HK-2 (cell line): ENCODE data around the gene SMARCB1.

Experiments
- DNase-seq: peaks from one replicate; pipeline ENCODE4 v3.0.0-alpha.2; 2018; ENCODE audit not compliant: unreplicated experiment

The SMARCB1 gene

DNA sequence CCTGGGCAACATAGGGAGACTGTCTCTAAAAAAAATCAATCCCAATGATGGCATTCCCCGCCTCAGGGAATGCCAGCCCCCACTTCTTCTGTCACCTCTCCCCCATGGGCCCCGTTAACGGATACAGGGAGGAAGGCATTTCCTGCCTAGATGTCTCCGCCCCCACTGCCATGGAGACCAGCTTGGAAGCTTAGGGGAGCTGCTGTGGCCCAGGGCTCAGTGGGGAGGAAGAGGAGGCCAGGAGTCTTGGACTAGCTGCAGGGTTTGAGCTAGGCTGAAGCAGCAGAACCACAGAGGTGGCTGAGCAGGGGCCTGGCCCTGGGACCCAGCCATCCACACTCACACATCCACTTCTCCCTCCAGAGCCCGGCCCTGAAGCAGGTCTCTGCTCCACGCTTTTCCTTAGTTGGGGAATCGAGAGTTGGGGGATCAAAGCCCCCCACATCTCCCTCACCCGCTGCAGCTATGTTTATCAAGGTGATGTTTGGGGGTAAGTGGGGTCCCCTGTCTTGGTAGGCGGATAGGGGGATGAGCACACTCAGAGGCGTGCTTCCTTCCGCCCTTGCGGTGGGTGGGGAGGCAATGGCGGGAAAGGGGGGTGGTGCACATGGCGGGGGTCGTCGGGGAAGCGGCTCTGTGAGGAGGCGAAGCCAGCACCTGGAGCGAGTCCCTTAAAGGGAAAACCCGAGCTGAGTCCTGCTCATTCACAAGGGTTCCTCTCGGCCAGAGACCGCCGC, 23.8 kb upstream of the SMARCB1 start, which contains the start of gene C22orf15:
TSS of gene C22orf15 (plus strand) at position 149 of the 737 bp plus-strand sequence. CDS start at position 466, 317 bp downstream.
- peak; percentile 46 for DNase-seq

DNA sequence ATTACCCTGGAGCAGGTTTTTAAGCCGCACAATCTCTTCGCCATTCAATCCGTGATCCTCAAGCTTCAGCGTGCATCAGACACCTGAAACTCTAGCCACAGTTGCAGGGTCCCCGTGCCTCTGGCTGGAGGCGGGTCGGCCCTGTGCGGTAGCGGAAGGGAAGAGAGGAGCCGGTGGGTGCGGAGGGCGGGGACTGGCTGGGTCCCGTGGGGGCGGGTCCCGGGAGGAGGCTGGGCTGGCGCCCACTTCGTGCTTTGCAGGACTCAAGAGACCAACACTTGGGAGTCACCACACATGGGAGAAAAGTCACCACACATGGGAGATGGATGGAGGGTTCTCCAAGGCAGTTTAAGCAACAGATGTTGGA, 23.2 kb upstream of the SMARCB1 start:
- no peak for DNase-seq

DNA sequence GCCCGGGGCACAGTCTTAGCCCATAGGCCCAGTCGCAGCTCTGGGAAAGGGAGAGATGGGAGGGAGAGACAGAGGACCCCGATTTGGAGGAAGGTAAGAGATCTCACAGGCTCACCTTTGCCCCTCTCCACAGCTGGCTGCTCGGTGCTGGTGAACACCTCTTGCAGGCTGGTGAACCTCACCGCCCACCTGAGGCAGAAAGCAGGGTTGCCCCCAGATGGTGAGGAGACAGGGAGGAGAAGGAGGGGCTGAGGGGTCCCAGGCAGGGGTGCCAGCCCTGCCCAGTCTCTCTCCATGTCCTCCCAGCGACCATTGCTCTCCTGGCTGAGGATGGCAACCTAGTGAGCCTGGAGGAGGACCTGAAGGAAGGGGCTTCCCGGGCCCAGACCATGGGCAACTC, 22.8 kb upstream of the SMARCB1 start:
- no peak for DNase-seq

DNA sequence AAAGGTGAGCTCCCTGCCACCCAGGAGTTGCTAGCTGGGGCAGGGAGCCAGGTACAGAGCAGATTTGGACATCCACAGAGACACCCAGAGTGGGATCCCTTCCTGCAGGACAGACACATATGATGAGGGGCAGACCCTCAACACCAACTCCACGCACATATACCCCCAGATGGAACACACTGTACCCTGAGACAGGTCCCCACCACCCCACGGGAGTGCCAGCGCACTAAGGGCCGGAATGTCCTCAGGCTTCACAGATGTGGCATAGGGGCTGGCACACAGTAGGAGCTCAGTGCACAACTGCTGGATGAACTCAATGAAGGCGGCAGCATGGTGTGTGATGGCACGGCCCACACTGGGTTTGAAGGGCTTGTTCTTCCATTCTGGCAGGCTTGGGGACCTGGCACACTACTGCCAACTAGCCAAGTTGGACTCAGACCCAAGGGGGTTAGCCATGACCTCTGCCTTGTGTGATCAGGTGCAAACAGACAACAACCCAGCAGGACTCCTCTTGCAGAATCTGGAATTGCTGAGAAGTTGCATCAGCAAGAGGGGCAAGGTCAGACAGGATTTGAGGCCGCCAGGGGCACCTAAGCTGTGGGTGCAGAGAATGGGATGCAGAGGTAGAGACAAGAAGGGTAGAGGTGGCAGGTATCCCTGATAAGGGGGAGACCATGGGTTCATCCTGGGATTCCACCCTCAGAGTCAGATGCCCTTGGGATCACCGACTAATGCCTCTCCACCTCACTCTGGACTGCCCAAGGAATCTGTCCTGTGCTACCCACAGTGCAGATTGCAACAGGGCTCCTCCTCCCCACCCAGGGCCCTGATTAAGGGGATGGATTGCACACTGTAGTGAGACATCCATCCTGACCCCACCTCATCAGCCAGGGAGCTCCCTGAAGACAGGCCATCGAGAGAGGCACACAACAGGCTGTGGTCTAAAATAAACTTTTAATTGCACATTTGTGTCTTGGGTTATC, 21.6 kb upstream of the SMARCB1 start:
- DNase-seq, result no peak

DNA sequence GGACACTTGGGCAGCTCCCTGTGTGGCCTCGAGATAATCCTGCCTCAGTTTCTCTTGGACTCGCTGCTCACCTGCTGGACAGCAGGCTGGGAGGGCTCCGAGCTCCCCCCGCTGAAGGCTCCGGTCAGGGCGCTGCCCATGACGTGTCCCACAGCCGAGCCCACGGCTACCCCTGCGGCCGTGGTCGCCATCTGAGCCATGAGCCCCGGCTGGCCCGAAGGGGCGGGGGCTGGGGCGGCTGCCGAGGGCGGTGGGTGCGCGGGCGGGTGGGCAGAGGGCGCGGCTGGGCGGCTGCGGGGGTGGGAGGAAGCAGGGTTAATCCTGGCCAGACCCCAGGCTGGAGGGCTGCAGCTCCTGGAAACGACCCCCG, 19.5 kb upstream of the SMARCB1 start:
- no peak for DNase-seq

DNA sequence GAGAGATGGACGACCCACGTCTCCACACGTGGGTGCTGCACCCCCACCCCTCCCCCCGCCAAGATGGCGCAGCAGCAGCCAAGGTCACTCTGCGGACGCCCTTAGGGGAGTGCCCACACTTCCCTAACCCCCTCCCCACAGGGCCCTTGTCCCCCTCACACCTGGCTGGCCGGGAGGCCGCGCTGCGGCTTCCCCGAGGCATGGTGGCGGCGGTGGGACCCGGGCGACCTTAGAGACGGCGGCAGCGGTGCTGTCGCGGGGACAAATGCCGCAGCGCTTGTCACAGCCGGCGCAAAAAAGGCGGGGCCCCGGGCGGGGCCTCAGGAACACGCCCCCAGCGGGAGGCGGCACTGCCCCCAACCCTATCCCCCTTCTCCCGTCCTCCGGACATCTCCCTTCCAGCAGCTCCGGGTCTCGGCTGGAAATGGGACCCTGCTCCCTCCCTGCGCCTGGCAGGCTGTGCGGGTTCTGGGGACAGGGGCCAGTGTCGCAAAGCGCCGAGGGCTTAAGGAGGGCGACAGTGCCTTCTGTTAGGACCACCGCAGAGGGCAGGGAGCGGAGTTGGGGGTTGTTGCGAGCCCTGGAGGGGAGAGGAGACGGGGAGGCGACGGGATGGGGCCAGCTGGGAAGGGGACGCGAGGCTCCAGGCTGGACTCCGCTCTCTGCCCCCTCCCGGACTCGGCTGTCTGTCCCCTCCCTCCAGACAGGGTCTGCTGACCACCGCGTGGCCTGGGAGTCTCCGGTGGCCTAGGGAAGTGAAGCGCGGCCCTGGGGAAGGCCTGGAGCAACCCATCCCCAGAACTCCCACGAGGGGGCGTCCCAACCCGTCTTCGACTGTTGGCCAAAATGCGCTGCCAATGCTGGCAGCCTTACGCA, 18.9 kb upstream of the SMARCB1 start, which contains the start of gene CHCHD10:
TSS of gene CHCHD10 (minus strand) at position 300 of the 876 bp plus-strand sequence. CDS start at position 202, 98 bp downstream.
- peak; percentile 69 for DNase-seq

DNA sequence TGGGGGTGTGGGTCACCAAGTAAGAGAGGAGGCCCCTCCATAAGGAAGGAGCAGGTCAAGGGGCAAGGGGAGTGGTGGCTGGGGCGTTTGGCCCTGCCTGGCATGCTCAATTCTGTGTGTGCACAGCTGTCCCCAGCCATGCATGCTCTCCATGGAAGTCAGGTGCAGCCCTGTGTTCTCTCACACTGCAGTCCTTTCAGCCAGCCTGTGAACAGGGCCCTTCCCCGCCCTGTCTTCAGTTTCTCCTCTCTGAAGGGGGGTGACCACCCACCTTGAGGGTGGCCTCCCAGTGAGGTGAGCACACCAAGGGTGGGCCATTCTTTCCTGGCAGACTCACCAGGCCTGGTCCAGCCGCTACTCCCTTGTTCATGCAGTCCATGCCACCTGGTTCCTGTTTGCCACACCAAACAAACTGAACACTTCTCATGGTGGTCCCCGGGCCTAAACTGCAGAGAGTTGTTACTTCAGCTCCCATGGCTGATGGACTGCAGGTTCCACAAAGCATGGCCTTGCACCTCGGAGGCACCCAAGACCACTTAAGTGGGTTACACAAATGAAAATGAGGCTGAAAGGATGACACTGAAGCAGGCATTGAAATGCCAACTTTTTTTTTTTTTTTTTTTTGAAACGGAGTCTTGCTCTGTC, 17.3 kb upstream of the SMARCB1 start:
- DNase-seq, result no peak

DNA sequence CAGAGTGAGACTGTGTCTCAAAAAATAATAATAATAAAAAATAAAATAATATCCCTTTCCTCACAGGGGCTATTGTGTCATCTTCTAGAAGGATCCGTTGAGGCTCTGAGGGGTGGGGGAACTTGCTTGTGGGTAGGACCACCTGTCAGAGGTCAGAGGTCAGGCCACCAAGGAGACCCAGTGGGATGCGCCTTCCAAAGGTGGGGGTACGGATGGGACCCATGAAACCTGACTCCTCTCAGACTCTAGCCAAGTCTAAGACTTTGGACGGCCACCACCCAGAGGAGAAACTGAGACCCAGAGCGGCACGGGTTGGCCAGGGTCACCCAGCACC, 14.5 kb upstream of the SMARCB1 start:
- DNase-seq, result no peak

DNA sequence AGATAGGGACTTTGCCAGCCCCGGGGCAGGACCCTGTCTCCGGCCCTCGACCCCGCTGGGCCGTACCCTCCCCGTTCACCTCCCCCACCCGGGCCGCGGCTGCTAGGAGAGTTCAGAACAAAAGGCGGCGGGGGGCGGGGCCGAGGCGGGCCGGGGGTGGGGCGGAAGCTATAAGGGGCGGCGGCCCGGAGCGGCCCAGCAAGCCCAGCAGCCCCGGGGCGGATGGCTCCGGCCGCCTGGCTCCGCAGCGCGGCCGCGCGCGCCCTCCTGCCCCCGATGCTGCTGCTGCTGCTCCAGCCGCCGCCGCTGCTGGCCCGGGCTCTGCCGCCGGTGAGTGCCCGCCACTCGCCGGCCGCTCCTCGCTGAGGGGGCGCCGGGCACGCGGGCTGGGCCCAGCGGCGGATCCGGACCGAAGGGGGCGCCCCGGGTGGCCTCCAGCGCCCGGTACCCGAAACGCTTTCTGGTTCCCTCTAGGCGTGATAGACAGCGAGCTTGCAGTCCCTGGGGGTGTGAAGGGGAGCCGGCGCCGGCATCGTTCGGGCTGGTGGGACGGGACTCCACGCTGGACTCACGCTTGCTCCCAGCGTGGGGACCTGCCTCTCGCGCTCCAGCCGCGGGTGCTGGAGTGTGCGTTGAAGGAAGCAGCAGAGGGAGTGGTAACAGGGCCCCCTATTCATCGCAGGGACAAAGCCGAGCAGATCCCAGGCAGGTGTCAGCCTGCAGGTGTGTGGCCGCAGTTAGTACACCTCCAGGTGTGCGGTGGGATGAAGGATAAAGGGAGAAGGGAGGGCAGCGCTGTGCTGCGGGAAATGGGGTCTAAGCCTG, 13.9 kb upstream of the SMARCB1 start, which contains the start of gene MMP11:
TSS of gene MMP11 (plus strand) at position 201 of the 825 bp plus-strand sequence. CDS start at position 223, 22 bp downstream.
- DNase-seq, result peak; percentile 49

DNA sequence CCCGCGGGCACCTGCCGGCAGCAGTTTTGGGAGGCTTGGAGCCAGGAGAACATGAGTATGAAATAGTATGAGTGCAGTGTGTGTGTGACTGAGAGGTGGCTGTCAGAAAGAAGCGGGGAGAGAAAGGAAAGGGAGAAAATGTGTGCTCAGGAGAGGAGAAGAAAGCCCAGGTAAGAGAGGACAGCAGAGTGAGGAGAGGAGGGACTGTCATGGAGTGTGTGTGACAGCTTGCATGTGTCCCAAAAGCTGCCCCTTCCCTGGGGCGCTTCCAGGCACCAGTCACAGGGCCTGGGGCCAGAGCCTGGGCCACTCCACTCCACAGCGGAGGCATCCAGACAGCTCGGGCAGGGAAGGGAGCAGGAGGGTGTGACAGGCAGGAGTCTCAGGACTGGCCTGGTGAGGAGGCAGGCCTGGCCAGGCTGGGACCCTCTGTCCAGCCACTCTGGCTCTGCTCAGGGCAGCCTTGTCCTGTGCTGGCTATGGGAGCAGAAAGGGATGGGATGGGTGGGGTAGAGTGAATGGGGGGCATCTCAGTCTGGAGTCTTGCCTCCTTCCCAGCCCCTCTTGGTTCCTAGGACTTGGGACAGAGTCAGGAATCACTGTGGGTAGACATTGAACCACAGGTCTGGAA, 13.2 kb upstream of the SMARCB1 start:
- no peak for DNase-seq

DNA sequence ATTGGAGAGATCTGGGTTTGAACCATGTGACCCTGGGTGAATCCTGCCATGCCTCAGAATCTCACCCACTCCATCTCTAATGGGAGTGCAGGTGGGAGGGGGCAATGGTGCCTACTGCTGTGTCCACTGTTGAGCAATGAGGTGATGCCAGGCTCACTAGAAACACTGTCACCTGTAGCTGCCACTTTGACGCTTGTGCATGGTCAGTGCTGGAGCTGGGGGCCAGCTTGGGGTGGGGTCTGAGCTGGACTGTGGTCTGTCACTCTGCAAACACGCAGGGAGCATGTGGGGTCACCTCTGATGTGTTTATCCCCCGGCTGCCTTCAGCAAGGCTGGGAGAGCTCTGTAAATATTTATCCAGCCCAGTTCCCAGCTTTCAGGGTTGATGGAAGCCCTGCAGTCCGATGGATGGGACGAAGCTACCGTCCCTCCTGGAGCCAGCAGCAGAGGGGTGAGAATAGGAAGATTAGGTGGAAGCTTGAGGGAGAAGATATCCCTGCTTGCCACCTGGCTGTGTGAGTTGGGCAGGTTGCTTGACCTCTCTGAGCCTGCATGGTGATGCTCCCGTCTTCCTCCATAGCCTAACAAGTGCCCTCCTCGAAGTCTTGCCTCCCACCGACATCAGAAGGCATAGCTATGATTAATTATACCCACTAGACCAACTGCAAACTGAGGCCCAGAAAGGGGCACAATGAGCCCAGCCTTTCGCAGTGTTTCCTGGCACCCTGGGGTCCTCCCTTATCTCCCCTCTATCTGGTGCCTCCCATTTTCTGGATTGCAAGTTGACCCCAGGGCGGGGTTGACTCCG, 12.4 kb upstream of the SMARCB1 start:
- no peak for DNase-seq

DNA sequence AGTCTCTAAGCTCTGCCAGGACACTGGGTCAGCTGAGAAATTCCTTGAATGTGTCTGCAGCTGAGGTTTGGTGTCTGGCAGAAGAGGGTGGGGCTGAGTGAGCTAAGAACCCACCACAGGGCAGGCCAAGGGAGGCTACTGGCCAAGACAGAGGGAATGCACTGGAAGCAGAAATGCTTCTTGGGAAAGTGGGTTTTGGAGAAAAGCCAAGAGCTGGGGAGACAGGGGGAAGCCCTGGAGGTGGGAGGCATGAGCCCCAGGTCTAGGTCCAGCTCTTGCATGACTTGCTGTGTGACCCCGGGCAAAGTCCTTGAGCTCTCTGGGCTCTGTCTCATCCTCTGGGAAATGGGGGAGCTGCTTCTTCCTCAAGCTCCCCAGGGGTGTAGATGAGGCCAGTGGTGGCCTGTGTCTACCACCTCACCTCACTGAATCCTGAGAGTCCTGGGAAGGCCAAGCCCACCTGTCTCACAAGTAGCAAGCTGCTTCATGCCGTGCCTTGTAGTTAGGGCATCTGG, 11.8 kb upstream of the SMARCB1 start:
- no peak for DNase-seq

DNA sequence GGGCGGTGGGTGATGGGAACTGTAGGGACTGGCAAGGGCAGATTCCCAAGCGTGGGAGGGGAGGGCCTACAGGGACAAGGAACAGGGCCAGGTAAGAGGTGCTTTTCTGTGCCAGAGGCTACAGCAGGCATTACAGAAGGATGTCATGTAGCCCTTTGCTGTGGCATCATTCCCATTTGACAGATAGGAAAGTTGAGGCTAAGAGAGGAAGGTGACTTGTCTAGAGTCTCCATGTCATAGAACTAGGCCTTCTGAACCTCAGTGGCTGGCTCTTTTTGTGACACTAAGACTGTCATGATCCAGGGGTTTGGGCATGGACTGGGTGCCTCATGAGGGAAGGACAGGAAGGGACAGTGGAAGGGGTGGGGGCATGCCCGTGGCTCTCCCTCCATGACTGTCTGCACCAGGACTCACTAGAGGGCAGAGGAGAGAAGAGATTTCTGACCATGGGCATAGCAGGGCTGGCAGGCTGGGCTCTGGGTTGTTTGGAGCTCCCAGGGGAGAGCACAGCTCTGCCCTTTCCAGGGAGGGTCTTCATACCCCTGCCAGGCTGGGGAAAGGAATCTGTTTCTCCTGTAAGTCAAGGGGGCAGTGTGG, 10.9 kb upstream of the SMARCB1 start:
- DNase-seq, result no peak

DNA sequence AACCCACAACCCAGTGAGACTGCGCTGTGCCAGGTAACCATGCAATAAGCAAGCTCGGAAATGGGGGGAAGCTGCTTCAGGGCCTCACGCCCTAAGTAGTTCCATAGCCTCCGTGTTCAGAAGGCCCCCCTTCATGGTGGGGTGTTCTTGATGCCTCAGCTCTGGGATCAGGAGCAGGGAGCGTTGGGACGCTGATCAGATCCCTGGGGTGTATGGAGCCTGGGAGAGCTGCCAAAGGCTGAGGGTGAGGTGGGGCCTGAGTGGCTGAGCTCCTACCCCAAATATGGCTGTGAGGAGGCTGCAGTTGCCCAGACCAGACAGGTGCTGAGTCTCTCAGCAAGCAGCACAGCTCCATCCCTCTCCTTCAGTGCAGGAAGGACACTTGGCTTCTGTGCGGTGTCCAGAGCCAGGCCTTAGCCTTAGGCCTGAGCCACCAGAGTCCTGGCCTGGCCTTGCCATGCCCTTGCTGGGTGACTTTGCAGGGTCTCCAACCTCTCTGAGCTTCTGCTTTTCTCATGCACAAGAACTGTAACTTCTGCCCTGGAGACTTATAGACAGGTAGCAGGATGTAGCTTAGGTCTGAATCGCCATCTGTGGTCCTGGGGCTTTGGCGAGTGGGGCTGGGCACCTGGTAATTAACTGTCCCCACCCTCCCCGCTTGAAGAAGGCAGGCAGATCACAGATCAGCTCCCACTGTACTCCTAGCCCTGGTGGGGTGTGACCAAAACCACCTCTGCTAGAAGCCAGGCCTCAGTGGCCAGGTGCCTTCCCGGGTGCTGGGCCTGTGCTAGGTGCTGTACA, 8.8 kb upstream of the SMARCB1 start:
- DNase-seq, result no peak

DNA sequence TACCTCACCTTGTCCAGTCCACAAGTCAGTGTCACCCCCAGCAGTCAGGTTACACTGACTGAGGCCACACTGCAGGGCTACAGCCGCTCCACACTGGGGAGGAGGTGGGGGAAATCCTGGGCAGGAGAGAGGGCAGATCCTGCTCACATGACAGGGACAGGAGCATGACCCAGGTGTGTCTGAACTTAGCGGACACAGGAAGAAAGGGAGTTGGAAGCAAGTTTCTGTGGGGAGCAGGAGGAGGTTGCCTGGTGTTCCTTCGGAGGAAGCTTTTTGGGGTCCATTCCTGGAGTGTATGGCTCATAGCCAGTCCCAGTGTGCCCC, 8.2 kb upstream of the SMARCB1 start:
- no peak for DNase-seq

DNA sequence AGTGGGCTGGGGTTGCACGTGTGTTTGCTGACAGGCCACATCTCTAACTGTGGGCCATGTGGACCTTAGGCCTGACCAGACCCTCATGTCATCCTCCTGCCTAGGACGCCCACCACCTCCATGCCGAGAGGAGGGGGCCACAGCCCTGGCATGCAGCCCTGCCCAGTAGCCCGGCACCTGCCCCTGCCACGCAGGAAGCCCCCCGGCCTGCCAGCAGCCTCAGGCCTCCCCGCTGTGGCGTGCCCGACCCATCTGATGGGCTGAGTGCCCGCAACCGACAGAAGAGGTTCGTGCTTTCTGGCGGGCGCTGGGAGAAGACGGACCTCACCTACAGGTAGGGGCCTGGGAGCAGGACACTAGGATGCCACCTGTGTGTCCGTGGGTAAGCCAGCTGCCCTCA, 7.7 kb upstream of the SMARCB1 start:
- no peak for DNase-seq

DNA sequence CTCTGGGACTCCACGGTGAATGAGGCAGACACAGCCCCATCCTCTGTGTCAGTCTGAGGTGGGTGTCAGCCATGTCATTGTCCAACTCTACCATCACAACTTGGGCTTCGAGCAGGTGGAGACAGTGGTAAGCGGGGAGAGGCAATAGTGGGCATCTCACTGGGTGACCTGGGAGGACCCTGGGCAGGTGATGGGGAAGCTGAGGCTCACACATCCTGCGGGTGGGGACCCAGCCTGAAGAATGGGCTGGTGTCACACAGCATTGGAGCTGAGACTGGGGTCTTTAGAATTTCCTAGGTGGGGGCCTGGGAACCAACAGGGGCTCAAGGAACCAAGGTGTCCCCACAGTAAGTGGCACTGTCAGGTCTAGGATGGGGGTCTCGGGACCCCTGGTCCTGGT, 7.0 kb upstream of the SMARCB1 start:
- DNase-seq, result no peak
